Fibroblast of mammary gland (primary cell): ENCODE results near the gene TCFL5.

Experiments used
- DNase-seq: peaks from one replicate; pipeline ENCODE4 v3.0.0-alpha.2; 2010; ENCODE audit warnings: low read depth
- H3K4me3 ChIP-seq: 2 replicates; pipeline ENCODE4 v1.5.1; 2011; ENCODE audit warnings: low read depth, mild to moderate bottlenecking, low read length, moderate library complexity; ENCODE audit not compliant: control insufficient read depth
- TF ChIP-seq, protein P1 (sequence below): conservative IDR thresholded peaks from 2 replicates; pipeline ENCODE4 v1.5.1; 2011; ENCODE audit warnings: low read depth, low read length, inconsistent platforms; ENCODE audit not compliant: control insufficient read depth, insufficient read depth

Gene TCFL5

GRCh38 chr20:62860924-62861691 is 514 bp downstream of the TCFL5 start:
- H3K4me3 ChIP-seq = peak overlapping the region; percentile 55
- DNase-seq = no peak
- TF ChIP-seq, protein P1, sequence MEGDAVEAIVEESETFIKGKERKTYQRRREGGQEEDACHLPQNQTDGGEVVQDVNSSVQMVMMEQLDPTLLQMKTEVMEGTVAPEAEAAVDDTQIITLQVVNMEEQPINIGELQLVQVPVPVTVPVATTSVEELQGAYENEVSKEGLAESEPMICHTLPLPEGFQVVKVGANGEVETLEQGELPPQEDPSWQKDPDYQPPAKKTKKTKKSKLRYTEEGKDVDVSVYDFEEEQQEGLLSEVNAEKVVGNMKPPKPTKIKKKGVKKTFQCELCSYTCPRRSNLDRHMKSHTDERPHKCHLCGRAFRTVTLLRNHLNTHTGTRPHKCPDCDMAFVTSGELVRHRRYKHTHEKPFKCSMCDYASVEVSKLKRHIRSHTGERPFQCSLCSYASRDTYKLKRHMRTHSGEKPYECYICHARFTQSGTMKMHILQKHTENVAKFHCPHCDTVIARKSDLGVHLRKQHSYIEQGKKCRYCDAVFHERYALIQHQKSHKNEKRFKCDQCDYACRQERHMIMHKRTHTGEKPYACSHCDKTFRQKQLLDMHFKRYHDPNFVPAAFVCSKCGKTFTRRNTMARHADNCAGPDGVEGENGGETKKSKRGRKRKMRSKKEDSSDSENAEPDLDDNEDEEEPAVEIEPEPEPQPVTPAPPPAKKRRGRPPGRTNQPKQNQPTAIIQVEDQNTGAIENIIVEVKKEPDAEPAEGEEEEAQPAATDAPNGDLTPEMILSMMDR = no peak

DNA sequence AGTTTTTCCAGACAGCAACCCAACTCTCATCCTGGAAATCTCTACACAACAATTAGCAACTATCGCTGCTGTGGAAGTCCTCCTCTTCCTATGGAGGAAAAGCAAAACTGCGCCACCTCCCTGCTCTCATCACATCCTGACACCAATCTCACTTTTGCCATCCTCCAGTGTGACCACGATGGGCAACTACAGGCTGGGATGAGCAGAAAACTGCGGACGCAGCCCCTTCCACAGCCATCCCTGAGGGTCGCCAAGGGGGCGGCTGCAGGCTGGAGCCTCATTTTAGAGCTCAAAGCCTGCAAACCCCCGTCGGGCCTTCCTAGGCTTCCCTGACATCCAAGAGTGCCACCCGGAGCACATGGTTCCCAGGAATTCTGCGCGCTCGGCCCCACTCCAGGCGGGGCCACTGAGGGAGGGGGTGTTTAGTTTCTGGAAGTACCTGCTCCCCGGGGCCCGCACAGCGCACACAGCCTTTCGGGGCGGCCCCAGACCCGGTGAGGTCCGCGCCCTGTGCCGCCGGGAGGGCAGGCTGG is 1.2 kb downstream of the TCFL5 start:
- TF ChIP-seq, protein P1 = peak; percentile 12
- DNase-seq = peak; percentile 48
- H3K4me3 ChIP-seq = peak overlapping the region; percentile 55

DNA sequence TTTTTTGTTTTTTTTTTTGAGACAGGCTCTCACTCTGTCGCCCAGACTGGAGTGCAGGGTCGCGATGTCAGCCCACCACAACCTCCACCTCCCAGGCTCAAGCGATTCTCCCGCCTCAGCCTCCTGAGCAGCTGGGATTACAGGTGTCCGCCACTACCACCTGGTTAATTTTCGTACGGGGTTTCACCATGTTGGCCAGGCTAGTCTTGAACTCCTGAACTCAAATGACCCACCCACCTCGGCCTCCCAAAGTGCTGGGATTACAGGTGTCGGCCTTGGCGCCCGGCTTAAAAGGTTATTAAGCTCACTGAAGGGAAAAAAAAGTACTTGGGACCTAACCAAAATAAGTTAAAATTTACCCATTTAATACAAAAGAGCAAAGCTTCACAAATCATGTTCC is 1.9 kb downstream of the TCFL5 start:
- no peak for DNase-seq
- peak overlapping the region; percentile 55 for H3K4me3 ChIP-seq
- TF ChIP-seq, protein P1 = no peak

- TF ChIP-seq, protein P1 = no peak
- no peak for DNase-seq
- H3K4me3 ChIP-seq = no peak overlapping the region
Measured at GRCh38 chr20:62858058-62858830, 3.4 kb downstream of the TCFL5 start.

DNA sequence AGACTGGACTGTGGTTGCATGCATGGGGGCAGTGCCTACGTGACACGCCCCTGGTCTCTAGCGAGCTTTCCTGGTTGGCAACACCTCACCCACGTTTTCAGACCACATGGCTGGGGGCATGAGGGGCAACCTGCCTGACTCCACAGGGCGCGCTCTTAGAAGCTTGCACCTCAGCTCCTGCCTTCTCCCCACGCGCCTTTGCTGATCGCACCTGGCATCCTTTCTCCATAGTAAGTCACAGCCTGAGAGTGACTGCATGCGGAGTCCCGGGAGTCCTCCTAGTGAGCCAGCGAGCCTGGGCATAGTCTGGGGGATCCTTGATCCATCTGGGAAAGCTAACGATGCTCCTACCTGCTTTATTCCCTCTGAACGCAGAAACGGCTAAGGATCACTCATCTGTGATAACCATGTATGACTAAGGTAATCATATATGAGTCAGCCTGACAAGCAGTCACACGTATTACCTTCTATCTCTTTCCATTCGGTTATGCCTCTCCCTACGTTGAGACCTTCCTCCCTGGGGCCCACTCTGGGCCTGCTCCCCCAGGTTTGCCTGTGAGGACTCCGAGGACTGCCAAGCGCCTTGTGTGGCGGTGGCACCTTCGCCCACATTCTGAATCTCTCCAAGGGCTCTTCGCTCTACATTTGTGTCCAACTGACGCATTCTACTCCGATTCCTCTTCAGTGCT is 4.5 kb downstream of the TCFL5 start:
- TF ChIP-seq, protein P1 = no peak
- H3K4me3 ChIP-seq = no peak overlapping the region

GRCh38 chr20:62855120-62855519 is 6.5 kb downstream of the TCFL5 start:
- no peak for DNase-seq
- no peak overlapping the region for H3K4me3 ChIP-seq
- TF ChIP-seq, protein P1 = no peak

More for the DNA sequence above, 4.5 kb downstream of the TCFL5 start:
- no peak for DNase-seq
